SK-N-SH treated with all-trans-retinoic acid at 6 μM for 48 hours (cell line): ENCODE data around the gene TCEA3.

Experiments
- ATAC-seq: fragments of 200-7000 bp; cut with Tn5 transposase; 3 replicates; pipeline ENCODE4 v1.9.1; 2020; ENCODE audit warnings: mild to moderate bottlenecking, moderate library complexity
- ARNTL ChIP-seq: fragments of 450-650 bp; formaldehyde crosslinking; IDR thresholded peaks from 2 replicates; pipeline ENCODE4 v1.5.0; 2020; ENCODE audit warnings: low read depth, mild to moderate bottlenecking, moderate library complexity, borderline replicate concordance
- CSRNP3 ChIP-seq: fragments of 250-450 bp; sonication (Bioruptor Pico); IDR thresholded peaks from 2 replicates; pipeline ENCODE4 v1.5.1; 2021; ENCODE audit warnings: mild to moderate bottlenecking, moderate library complexity
- ESRRG ChIP-seq: fragments of 250-450 bp; sonication (Bioruptor Pico); IDR thresholded peaks from 2 replicates; pipeline ENCODE4 v1.6.1; 2021; ENCODE audit warnings: mild to moderate bottlenecking
- GLIS3 ChIP-seq: fragments of 250-450 bp; sonication (Bioruptor Pico); IDR thresholded peaks from 2 replicates; pipeline ENCODE4 v1.5.0; 2020; ENCODE audit warnings: mild to moderate bottlenecking, moderate library complexity
- ISL1 ChIP-seq: fragments of 250-450 bp; sonication (Bioruptor Pico); IDR thresholded peaks from 2 replicates; pipeline ENCODE4 v2.1.2; 2022; ENCODE audit warnings: mild to moderate bottlenecking, moderate library complexity
- OSR1 ChIP-seq: fragments of 250-450 bp; sonication (Bioruptor Pico); IDR thresholded peaks from 2 replicates; pipeline ENCODE4 v1.8.0; 2022; ENCODE audit warnings: moderate library complexity, mild to moderate bottlenecking, inconsistent platforms
- PATZ1 ChIP-seq: fragments of 250-450 bp; sonication (Bioruptor Pico); IDR thresholded peaks from 2 replicates; pipeline ENCODE4 v1.8.0; 2020; ENCODE audit warnings: mild to moderate bottlenecking, moderate library complexity, borderline replicate concordance
- PPARA ChIP-seq: fragments of 250-450 bp; sonication (Bioruptor Pico); IDR thresholded peaks from 2 replicates; pipeline ENCODE4 v1.5.0; 2020; ENCODE audit warnings: mild to moderate bottlenecking, borderline replicate concordance
- RARB ChIP-seq: fragments of 250-450 bp; sonication (Bioruptor Pico); IDR thresholded peaks from 2 replicates; pipeline ENCODE4 v1.8.0; 2021; ENCODE audit warnings: mild to moderate bottlenecking, moderate library complexity
- SNAI2 ChIP-seq: fragments of 250-450 bp; sonication (Bioruptor Pico); IDR thresholded peaks from 2 replicates; pipeline ENCODE4 v1.5.0; 2020; ENCODE audit warnings: mild to moderate bottlenecking, moderate library complexity
- TCF4 ChIP-seq: fragments of 250-450 bp; sonication (Bioruptor Pico); IDR thresholded peaks from 2 replicates; pipeline ENCODE4 v1.8.0; 2021; ENCODE audit warnings: mild to moderate bottlenecking, moderate library complexity, borderline replicate concordance
- TOX ChIP-seq: fragments of 250-450 bp; sonication (Bioruptor Pico); IDR thresholded peaks from 2 replicates; pipeline ENCODE4 v1.8.0; 2021; ENCODE audit warnings: mild to moderate bottlenecking, moderate library complexity, borderline replicate concordance
- ZC3H10 ChIP-seq: fragments of 250-450 bp; sonication (Bioruptor Pico); IDR thresholded peaks from 2 replicates; pipeline ENCODE4 v1.5.1; 2021; ENCODE audit warnings: mild to moderate bottlenecking, moderate library complexity
- ZFP3 ChIP-seq: fragments of 250-450 bp; sonication (Bioruptor Pico); IDR thresholded peaks from 2 replicates; pipeline ENCODE4 v1.5.0; 2020; ENCODE audit warnings: mild to moderate bottlenecking, moderate library complexity
- ZFP30 ChIP-seq: fragments of 450-650 bp; formaldehyde crosslinking; IDR thresholded peaks from 2 replicates; pipeline ENCODE4 v1.5.0; 2022; ENCODE audit warnings: mild to moderate bottlenecking, moderate library complexity
- ZNF565 ChIP-seq: fragments of 450-650 bp; formaldehyde crosslinking; conservative IDR thresholded peaks from 2 replicates; pipeline ENCODE4 v1.5.0; 2020; ENCODE audit warnings: low read depth, mild to moderate bottlenecking, moderate library complexity
- ZNF70 ChIP-seq: fragments of 450-650 bp; formaldehyde crosslinking; IDR thresholded peaks from 2 replicates; pipeline ENCODE4 v1.5.0; 2020; ENCODE audit warnings: mild to moderate bottlenecking, moderate library complexity
- ZNF8 ChIP-seq: fragments of 450-650 bp; formaldehyde crosslinking; IDR thresholded peaks from 2 replicates; pipeline ENCODE4 v1.5.0; 2020; ENCODE audit warnings: mild to moderate bottlenecking, moderate library complexity
- TF ChIP-seq, protein P1 (sequence below): fragments of 250-450 bp; sonication (Bioruptor Pico); IDR thresholded peaks from 2 replicates; pipeline ENCODE4 v1.5.0; 2020; ENCODE audit warnings: mild to moderate bottlenecking, moderate library complexity
- TF ChIP-seq, protein P2 (sequence below): fragments of 250-450 bp; sonication (Bioruptor Pico); IDR thresholded peaks from 2 replicates; pipeline ENCODE4 v1.5.1; 2020; ENCODE audit warnings: low read depth, mild to moderate bottlenecking, moderate library complexity

TCEA3 gene

DNA sequence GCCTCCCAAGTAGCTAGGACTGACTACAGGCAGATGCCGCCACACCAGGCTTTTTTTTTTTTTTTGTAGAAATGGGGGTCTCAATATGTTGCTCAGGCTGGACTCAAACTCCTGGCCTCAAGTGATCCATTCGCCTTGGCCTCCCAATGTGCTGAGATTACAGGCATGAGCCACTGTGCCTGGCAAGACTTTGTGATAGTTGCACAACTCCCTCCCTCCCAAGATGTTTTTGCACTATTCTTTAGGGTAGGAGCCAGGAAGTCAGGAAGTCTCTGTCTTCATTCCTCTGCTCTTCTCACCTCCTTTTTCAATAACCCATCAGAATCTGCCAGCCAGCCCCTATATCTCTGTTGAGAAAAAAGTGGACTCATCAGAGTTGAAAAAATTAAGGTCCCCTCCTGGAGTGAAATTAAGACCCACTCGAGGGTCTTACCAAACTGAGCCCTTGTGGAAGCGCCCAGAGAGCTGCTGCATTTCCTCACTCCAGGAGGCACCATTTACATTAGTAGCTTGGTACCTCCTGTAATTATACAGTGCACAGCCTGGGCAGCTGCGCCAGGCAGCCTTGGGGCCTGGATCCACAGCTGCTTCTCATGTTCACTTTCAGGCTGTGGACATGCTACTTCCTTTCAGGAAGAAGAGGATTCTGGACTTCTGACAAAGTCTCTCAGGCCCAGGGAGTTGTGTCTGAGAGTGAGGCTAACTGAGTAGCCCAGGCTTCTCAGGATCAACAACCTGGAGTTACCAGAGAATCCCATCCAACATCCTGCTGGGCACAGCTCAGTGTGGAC lies 24.0 kb downstream of the TCEA3 start:
- TF ChIP-seq PPARA (CRISPR knock-in tag) (no peak), CSRNP3 (CRISPR knock-in tag) (no peak), RARB (CRISPR knock-in tag) (no peak), ISL1 (CRISPR knock-in tag) (no peak), ZNF565 (CRISPR knock-in tag) (no peak), SNAI2 (no peak), TOX (no peak)
- TF ChIP-seq, protein P1, sequence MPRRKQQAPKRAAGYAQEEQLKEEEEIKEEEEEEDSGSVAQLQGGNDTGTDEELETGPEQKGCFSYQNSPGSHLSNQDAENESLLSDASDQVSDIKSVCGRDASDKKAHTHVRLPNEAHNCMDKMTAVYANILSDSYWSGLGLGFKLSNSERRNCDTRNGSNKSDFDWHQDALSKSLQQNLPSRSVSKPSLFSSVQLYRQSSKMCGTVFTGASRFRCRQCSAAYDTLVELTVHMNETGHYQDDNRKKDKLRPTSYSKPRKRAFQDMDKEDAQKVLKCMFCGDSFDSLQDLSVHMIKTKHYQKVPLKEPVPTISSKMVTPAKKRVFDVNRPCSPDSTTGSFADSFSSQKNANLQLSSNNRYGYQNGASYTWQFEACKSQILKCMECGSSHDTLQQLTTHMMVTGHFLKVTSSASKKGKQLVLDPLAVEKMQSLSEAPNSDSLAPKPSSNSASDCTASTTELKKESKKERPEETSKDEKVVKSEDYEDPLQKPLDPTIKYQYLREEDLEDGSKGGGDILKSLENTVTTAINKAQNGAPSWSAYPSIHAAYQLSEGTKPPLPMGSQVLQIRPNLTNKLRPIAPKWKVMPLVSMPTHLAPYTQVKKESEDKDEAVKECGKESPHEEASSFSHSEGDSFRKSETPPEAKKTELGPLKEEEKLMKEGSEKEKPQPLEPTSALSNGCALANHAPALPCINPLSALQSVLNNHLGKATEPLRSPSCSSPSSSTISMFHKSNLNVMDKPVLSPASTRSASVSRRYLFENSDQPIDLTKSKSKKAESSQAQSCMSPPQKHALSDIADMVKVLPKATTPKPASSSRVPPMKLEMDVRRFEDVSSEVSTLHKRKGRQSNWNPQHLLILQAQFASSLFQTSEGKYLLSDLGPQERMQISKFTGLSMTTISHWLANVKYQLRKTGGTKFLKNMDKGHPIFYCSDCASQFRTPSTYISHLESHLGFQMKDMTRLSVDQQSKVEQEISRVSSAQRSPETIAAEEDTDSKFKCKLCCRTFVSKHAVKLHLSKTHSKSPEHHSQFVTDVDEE (CRISPR knock-in tag), result no peak
- no peak for ATAC-seq

DNA sequence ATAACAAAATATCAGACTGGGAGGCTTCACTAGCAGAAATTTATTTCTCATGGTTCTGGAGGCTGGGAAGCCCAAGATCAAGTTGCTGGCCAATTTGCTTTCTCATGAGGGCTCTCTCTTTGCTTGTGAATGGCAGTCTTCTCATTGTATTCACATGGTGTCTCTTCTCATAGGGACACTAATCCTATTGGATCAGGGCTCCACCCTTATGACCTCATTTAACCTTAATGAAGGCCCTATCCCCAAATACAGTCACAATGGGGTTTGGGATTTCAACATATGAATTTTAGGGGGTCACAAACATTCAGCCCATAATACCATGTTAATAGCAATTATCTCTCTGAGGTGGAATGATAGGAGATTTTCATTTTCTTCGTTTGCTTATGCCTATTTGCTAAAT lies 25.3 kb downstream of the TCEA3 start:
- TF ChIP-seq PPARA (CRISPR knock-in tag), result no peak
- TF ChIP-seq TOX, result no peak
- TF ChIP-seq, protein P2, sequence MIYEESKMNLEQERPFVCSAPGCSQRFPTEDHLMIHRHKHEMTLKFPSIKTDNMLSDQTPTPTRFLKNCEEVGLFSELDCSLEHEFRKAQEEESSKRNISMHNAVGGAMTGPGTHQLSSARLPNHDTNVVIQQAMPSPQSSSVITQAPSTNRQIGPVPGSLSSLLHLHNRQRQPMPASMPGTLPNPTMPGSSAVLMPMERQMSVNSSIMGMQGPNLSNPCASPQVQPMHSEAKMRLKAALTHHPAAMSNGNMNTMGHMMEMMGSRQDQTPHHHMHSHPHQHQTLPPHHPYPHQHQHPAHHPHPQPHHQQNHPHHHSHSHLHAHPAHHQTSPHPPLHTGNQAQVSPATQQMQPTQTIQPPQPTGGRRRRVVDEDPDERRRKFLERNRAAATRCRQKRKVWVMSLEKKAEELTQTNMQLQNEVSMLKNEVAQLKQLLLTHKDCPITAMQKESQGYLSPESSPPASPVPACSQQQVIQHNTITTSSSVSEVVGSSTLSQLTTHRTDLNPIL (CRISPR knock-in tag), result no peak
- TF ChIP-seq ZNF565 (CRISPR knock-in tag), result no peak
- TF ChIP-seq ZNF8 (CRISPR knock-in tag), result no peak
- TF ChIP-seq ISL1 (CRISPR knock-in tag), result no peak
- TF ChIP-seq SNAI2, result no peak
- no peak for TF ChIP-seq ARNTL (CRISPR knock-in tag)
- TF ChIP-seq GLIS3, result no peak
- TF ChIP-seq CSRNP3 (CRISPR knock-in tag), result no peak
- TF ChIP-seq ZFP30 (CRISPR knock-in tag), result no peak
- TF ChIP-seq ZC3H10 (CRISPR knock-in tag), result no peak
- no peak for TF ChIP-seq ZFP3
- TF ChIP-seq ESRRG (CRISPR knock-in tag), result no peak
- no peak for TF ChIP-seq ZNF70
- no peak for TF ChIP-seq OSR1 (CRISPR knock-in tag)
- TF ChIP-seq PATZ1, result no peak
- no peak for TF ChIP-seq RARB (CRISPR knock-in tag)
- no peak for ATAC-seq

DNA sequence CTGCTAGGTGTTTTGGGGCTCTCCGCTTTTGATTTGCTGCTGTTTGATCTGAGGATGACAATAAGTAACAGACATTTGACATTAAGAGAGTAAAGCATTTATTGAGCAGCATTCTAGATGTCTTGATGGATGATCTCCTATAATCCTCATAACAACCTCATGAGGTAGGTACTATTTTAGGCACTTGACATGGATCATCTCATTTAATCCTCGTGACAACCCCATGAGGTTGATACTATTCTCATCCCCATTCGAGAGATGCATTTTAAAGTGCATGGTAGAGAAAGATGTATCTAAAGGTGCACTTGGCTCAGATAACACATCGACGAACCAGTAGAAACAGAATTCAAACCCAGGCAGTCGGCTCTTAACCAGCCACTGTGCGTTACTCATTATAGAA lies 26.6 kb downstream of the TCEA3 start:
- TF ChIP-seq ZNF8 (CRISPR knock-in tag), result no peak
- TF ChIP-seq PPARA (CRISPR knock-in tag), result no peak
- TF ChIP-seq ARNTL (CRISPR knock-in tag), result no peak
- TF ChIP-seq TCF4 (CRISPR knock-in tag), result no peak
- no peak for TF ChIP-seq GLIS3
- TF ChIP-seq ZFP30 (CRISPR knock-in tag), result no peak
- TF ChIP-seq CSRNP3 (CRISPR knock-in tag), result no peak
- TF ChIP-seq ZNF565 (CRISPR knock-in tag), result no peak

More for the DNA sequence above, 26.6 kb downstream of the TCEA3 start:
- ATAC-seq, result no peak
